Measurements from ENCODE around the gene ERCC6. TPM values are rescaled to one million over a fixed set of nuclear protein-coding genes. Genes with fewer than 3 reads are reported as not detected.

The ERCC6 gene
- total RNA-seq, 1 experiment from 2014 or later, result 49.7 TPM

DNA sequence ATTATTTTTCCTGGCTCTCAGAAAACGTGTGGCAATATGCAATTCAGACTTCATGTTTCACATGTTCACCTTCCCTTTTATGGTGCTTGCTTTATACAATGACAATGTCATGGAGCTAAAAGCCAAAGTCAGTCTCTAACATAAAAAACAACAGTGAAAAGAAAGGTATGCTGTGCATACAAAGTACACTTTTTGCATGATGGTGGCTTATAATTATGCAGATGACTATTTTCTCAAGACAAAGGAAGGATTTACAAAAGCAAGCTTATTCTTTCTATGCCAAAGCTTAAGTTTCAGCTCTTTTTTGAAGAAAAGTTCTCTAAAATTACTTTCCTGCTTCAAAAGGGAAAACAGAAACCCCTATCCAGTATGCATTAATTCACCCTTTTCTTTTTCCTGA is 15.6 kb downstream of the ERCC6 start:
- Histone ChIP-seq H3K36me3 (ENCODE audit: low read depth) (peaks cover 57% of the 10 kb centered on the region), H3K9me2 (ENCODE audit: insufficient read depth) (no peaks in the 10 kb centered on the region), H4K20me1 (ENCODE audit: insufficient read depth) (peaks cover 14% of the 10 kb centered on the region), H3K4me1 (replicated peaks; ENCODE audit: insufficient read depth) (no peaks in the 10 kb centered on the region), H2AFZ (no peak overlapping the region), H3K27me3 (ENCODE audit: insufficient read depth, low read depth) (no peaks in the 10 kb centered on the region), H3K79me2 (ENCODE audit: low read depth) (peaks cover 9% of the 10 kb centered on the region), H3K27ac (no peak overlapping the region), H3K4me2 (no peak overlapping the region), H3K9me3 (ENCODE audit: insufficient read depth, low read depth) (no peaks in the 10 kb centered on the region), H3F3A (ENCODE audit: insufficient read depth, low read depth) (peaks cover 14% of the 10 kb centered on the region; the same call in 1 of the 2 replicates), H3K4me3 (no peak overlapping the region)
- no peak for DNase-seq
- no peak for TF ChIP-seq EZH2 (IDR thresholded peaks at IDR 0.05; ENCODE audit: low read depth)
- TF ChIP-seq CTCF (conservative IDR thresholded peaks at IDR 0.05), result no peak
- CTCF ChIA-PET, result no interaction called here
- intact Hi-C loops (cut with micrococcal nuclease; ENCODE audit: unreplicated experiment), result no loop called here
- POLR2A ChIA-PET (ENCODE audit: unreplicated experiment), result no interaction called here
- BruUV-seq (replicated peaks), result no TSS peak

DNA sequence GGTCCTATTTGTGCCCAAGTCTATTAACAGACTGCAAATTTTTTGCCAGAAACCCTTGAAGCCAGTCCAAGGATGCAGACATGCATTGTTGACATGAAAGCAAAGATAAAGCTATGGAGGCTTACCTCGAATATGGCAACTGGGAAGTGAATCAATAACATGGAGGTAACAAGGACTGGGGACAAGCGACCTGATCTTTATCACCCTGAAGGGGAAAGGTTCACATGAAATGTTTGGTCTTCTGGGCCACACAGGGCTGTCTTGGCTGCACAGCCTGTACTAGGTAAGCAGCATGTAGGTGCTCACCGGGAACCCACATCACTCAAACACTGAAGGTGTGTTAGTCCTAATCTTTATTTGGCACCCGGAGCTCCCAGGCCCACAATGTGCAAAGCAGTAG is 17.9 kb downstream of the ERCC6 start:
- no peak overlapping the region for H3K4me3 ChIP-seq
- no peaks in the 10 kb centered on the region for H3K9me2 ChIP-seq (ENCODE audit: insufficient read depth)
- H2AFZ ChIP-seq, result no peak overlapping the region
- CTCF ChIA-PET, result no interaction called here
- no peak for DNase-seq
- POLR2A ChIA-PET (ENCODE audit: unreplicated experiment), result no interaction called here
- no peak overlapping the region for H3K4me2 ChIP-seq
- no peaks in the 10 kb centered on the region for H3K9me3 ChIP-seq (ENCODE audit: insufficient read depth, low read depth)
- peaks cover 14% of the 10 kb centered on the region for H3K79me2 ChIP-seq (ENCODE audit: low read depth)
- H3K27me3 ChIP-seq (ENCODE audit: insufficient read depth, low read depth), result no peaks in the 10 kb centered on the region
- TF ChIP-seq CTCF (conservative IDR thresholded peaks at IDR 0.05) (no peak), EZH2 (IDR thresholded peaks at IDR 0.05; ENCODE audit: low read depth) (no peak)
- H3K27ac ChIP-seq, result no peak overlapping the region
- intact Hi-C loops (cut with micrococcal nuclease; ENCODE audit: unreplicated experiment), result no loop called here
- BruUV-seq (replicated peaks), result no TSS peak
- no peaks in the 10 kb centered on the region for H3K4me1 ChIP-seq (replicated peaks; ENCODE audit: insufficient read depth)
- peaks cover 14% of the 10 kb centered on the region; the same call in 1 of the 2 replicates for H3F3A ChIP-seq (ENCODE audit: insufficient read depth, low read depth)
- peaks cover 25% of the 10 kb centered on the region for H4K20me1 ChIP-seq (ENCODE audit: insufficient read depth)
- peaks cover 52% of the 10 kb centered on the region for H3K36me3 ChIP-seq (ENCODE audit: low read depth)

- no TSS peak for BruUV-seq (replicated peaks)
- ChIA-PET CTCF (interaction anchor here (0.6 to 1.6 kb wide), 3 partner anchors 9 to 113 kb away, joined by 3 to 7 read pairs (median 3); no protein-coding TSS in a partner anchor), POLR2A (ENCODE audit: unreplicated experiment) (no interaction called here)
- H3K79me2 ChIP-seq (ENCODE audit: low read depth), result peaks cover 15% of the 10 kb centered on the region
- DNase-seq, result no peak
- H3K36me3 ChIP-seq (ENCODE audit: low read depth), result peaks cover 46% of the 10 kb centered on the region
- no peak overlapping the region for H3K27ac ChIP-seq
- H3K4me1 ChIP-seq (replicated peaks; ENCODE audit: insufficient read depth), result no peaks in the 10 kb centered on the region
- intact Hi-C loops (cut with micrococcal nuclease; ENCODE audit: unreplicated experiment), result no loop called here
- H3K9me3 ChIP-seq (ENCODE audit: insufficient read depth, low read depth), result no peaks in the 10 kb centered on the region
- TF ChIP-seq CTCF (conservative IDR thresholded peaks at IDR 0.05) (no peak), EZH2 (IDR thresholded peaks at IDR 0.05; ENCODE audit: low read depth) (no peak)
- no peak overlapping the region for H2AFZ ChIP-seq
- no peak overlapping the region for H3K4me2 ChIP-seq
- H3F3A ChIP-seq (ENCODE audit: insufficient read depth, low read depth), result peaks cover 17% of the 10 kb centered on the region; the same call in 1 of the 2 replicates
- no peak overlapping the region for H3K4me3 ChIP-seq
- no peaks in the 10 kb centered on the region for H3K27me3 ChIP-seq (ENCODE audit: insufficient read depth, low read depth)
- no peaks in the 10 kb centered on the region for H3K9me2 ChIP-seq (ENCODE audit: insufficient read depth)
- H4K20me1 ChIP-seq (ENCODE audit: insufficient read depth), result peaks cover 25% of the 10 kb centered on the region
Measured at GRCh38 chr10:49520122-49520775, 18.7 kb downstream of the ERCC6 start.

All from PC-9 (cell line).